Activated CD4-positive, alpha-beta T cell treated with anti-CD3 and anti-CD28 coated beads, Interleukin-2, amount 50 U/mL, for 48 hours (primary cell): ENCODE data around the gene FLNB.

Source experiments
- DNase-seq, 2 experiments: peaks; one replicate each; pipeline ENCODE4 v3.0.0-alpha.2; 2020

FLNB gene

DNA sequence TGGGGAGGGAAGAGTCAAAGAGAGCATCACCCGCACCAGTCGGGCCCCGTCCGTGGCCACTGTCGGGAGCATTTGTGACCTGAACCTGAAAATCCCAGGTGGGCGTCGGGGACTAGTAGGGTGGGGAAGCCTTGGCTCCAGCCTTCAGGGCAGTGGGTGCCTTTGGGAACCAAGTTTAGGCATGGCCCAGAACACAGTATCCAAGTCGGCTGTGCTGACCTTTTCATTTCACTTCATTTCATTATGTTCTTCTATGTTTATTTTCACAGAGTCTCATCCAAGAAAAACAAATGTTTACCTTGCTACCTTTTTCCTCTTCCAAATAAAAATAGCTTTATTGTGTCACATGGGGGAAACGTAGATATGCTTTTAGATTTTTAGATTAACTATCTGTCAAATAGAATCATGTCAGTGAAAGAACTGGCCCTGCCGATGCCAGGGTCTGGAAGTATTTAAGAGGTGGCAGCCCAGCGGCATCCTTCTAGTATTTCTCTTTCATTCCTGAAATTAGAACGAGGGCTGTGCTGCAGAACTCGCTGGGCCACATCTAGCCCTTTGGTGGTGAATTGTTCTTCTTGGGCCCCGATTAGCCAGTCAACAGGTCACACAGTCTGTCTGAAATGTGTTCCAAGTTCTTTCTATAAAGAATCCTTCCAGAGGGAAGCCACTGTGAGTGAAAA lies 142.0 kb downstream of the FLNB start:
- DNase-seq = no peak

DNA sequence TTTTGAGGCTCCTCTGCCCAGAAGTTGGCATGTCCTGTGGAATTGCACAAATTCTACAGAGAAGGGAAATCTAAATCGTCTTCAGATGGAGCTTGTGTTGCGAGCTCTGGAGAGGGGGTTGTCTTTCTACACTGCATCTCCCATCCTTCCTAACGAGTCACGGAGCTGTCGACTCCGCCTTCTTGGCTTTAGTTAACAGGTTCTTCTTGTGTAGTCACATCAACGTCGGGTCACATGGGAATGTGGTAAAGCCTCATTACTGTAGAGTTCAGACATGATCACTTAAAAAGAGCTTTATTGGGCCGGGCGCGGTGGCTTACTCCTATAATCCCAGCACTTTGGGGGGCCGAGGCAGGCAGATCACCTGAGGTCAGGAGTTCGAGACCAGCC lies 142.6 kb downstream of the FLNB start:
- no peak for DNase-seq

GRCh38 chr3:58151637-58152036 lies 143.4 kb downstream of the FLNB start:
- DNase-seq = no peak

DNA sequence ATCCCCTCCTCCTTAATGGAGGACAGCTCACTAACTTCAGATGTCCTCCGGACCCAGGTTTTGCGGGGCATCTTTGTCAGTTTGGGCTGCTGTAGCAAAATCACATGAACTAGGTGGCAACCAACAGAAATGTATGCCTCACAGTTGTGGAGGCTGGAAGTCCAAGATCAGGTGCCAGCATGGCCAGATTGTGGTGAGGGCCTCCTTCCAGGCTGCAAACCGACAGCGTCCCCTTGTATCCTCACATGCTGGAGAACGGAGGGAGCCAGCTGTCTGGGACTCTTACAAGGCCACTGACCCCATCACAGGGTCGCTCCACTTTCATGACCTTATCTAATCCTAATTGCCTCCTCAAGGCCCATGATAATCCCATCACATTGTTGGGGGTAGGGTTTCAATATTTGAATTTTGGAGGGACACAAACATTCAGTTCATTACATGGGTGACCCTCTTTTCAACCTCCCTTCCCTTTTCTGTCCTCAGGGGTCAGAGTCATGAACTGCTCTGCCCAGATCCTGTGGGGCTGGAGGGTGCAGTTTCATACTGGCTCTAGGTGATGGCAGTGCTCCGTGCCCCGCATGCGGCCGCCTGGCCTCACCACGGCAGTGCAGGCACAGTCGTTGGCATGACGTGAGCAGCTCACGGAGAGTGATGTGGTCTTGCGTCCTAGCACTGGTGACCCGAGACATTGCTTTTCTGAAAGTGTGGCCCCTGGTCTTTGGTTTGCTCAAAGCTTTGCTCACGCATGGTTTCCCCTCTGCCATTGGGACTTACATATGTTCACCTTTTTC lies 144.2 kb downstream of the FLNB start:
- no peak for DNase-seq

DNA sequence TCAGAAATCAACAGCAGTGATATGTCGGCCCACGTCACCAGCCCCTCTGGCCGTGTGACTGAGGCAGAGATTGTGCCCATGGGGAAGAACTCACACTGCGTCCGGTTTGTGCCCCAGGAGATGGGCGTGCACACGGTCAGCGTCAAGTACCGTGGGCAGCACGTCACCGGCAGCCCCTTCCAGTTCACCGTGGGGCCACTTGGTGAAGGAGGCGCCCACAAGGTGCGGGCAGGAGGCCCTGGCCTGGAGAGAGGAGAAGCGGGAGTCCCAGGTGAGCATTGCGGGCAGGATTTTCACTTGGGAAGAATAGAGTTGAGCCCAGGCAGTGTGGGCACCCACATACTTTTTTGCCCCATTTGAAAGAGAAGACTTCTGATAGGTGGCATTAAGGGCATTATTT lies 145.1 kb downstream of the FLNB start:
- DNase-seq = no peak

GRCh38 chr3:58154626-58155449 lies 146.6 kb downstream of the FLNB start:
- no peak for DNase-seq

GRCh38 chr3:58155838-58156237 lies 147.6 kb downstream of the FLNB start:
- DNase-seq = no peak

DNA sequence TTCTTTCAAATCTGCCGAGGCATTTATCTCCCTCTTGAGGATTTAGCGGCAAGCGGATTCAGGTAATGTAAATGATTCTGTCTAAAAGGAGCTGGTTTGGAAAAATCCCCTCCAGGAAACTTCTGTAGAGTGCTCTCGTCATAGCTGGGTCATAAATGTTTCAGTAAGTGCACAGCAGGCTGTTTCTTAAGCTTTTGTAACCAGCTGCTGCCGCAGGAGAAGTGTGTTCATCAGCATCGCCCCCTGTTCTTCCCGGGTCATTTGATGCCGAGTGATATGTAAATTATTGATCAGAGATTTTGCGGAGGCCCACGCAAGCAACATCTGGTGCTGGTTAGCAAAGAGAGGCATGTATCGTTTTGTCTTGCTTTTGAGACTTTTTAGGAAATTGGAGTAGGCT lies 149.5 kb downstream of the FLNB start:
- no peak for DNase-seq

DNA sequence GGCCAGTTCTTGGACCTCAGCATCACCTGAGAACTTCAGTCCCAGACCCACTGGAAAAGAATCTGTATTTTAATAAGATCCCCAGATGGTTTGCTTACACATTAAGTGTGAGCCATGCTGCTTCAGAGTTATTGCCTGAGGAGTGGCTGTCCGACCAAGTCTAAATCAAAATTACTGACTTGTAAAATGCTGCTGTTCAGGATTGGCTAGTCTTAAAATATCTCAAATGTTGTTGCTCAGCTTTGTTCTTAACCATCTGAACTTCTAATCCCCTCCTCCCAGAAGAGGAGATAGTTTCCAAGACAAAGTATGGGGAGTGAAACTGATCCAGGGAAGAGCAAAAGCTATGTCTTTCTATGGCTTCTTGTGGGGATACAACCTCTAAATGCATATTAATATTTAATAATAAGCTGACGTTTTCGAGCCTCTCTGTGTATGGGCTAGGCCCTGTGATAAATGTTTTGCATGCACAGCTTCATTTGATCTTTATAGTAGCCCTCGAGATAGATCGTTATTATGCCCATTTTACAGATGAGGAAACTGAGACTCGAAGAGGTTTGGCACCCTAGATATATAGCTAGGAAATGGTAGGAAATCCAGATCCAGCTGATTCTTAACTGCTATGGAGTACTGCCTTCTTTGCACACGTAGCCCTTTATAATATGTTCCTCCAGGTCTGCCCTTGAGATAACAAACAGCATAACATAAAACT lies 150.4 kb downstream of the FLNB start:
- no peak for DNase-seq

- no peak for DNase-seq
Measured at GRCh38 chr3:58160399-58160798, 152.2 kb downstream of the FLNB start.

DNA sequence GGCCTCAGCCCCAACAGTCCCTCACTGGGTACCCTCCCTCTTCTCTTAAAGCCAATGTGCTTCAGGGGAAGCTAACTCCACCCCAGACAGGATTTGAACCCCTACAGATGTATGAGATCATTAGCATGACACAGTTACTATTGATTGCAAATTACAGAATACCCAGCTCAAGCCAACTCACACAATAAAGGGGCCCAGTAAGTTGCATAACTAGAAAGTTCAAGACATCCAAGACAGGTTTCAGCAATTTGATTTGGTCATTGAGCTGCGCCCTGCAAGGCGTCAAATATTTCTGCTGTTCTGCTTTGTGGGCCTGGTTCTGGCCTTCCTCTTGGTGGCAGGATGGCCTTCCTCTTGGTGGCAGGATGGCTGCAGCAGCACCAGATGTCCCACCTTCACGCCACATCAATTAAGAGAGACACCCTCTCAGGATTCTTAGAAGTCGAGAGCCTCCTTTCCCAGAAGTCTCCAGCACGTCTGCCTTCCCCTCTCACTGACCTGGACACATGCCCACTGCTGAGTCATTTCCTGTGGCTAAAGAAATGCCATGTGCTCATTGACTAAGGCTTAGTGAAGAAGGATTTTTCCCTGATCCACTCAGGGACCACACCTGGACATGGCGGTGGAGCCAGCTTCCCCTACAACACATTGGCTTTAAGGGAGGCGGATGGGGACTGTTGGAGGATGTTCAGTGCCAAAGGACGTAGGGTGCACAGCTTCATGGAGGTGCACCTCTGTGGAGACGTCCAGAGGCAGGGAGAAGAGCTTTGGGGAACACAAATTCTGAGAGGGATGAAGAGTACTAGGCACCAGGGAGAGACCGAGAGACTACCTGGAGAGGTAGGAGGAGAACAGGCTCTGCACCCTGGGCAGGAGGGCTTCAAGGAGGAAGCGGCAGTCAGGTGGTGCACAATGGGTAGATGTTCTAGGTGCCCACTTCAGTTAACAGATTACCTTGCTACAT lies 153.5 kb downstream of the FLNB start:
- no peak for DNase-seq

- DNase-seq = no peak
Measured at GRCh38 chr3:58163234-58163633, 155.0 kb downstream of the FLNB start.

DNA sequence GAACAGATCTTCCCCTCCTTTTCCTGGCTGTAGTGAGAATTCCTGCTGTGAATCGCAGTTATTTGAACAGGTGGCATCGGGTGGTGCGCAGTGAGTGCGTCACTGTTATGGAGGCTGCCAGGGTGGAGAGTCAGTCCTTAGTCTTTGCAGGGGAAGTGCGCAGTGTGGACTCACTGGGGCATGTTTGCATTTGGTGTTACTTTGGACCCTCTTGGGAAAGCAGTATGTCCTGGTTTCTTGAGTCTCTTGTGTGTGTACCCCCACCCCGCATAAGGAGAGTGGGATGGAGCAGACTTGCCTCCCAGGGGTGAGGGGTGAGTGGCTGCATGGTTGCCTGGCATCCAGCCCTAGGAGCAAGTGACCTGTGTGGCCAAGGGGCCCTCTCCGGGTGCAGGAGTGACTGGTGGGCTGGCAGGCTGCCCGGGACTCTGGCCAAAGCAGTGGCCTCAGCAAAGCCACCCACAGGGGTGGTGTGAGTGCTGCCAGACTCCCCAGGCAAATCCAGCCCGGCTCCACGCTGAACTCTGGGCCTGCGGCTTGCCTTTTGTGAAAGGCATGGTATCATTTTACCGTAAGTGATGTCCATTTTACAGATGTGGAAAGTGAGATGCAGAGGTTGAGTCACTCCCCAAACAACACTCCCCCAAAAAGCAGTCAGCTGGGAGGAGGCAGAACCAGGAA lies 156.1 kb downstream of the FLNB start:
- no peak for DNase-seq

GRCh38 chr3:58164906-58165821 lies 156.9 kb downstream of the FLNB start:
- no peak for DNase-seq

DNA sequence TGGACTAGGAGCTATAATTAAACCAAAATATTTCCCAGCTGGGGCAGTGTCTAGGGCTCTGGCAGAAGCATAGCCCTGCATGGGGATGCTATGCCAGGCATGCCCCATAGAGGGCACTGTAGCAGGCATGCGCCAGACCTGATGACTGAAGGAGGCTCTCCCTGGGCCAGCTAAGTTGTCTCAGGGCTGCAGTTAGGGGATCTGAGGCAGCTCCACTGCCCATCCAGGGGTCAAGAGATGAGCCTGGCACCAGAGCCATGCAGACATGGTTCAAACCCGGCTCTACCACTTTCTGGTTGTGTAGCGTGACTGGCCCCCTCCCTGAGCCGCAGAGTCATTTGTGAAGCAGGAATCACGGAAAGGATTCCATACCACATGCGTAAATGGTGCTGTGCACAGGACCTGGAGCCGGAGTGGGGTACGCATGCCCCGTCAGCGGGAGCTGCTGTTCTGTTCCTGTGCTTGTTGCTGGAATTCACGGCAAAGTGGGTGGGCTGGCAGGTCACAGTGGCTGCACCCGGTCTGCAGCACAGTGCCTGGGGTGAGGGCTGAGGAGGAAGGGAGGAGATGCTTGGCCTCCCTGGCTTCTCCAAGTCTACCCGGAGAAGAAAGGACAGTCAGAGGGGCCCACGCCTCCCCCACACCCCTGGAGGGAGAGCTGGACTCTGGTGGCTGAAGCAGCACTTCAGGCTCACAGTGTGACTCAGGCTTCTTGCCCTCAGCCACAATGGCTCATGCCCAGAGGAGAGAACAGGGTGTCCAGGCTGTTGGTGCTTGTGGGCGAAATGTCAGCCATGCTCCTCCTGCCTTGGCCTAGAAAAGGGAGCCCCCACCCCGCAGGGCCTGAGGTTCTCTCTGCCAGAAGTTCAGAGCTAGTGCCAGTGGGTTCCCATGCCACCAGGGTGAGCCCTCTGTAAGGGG lies 159.5 kb downstream of the FLNB start:
- peak; percentile 74 to 80 for DNase-seq

DNA sequence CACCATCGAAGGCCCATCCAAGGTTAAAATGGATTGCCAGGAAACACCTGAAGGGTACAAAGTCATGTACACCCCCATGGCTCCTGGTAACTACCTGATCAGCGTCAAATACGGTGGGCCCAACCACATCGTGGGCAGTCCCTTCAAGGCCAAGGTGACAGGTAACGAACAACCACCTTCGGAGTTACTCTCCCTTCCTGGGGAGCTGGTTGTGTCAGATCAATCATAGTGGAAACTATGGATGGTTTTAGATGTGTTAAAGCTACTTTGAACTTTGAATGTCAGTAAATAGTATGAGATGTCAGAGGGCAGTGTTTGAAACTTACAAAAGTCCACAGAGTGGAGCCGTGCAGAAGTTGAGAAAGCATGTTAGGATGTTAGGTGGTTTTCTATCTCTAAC lies 160.3 kb downstream of the FLNB start:
- no peak for DNase-seq

DNA sequence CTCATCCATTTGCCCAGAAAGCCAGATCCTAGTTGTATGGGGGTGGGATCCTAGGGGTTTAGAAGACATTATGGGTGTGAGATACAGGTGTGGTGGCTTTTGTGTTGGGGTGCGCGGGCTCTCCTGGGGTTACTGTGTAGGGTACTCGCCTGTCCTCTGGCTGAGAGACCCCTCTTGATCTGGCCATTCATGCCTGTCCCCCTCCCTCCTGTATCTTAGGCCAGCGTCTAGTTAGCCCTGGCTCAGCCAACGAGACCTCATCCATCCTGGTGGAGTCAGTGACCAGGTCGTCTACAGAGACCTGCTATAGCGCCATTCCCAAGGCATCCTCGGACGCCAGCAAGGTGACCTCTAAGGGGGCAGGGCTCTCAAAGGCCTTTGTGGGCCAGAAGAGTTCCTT lies 161.1 kb downstream of the FLNB start:
- no peak for DNase-seq

- DNase-seq = no peak
Measured at GRCh38 chr3:58170376-58170775, 162.2 kb downstream of the FLNB start.

DNA sequence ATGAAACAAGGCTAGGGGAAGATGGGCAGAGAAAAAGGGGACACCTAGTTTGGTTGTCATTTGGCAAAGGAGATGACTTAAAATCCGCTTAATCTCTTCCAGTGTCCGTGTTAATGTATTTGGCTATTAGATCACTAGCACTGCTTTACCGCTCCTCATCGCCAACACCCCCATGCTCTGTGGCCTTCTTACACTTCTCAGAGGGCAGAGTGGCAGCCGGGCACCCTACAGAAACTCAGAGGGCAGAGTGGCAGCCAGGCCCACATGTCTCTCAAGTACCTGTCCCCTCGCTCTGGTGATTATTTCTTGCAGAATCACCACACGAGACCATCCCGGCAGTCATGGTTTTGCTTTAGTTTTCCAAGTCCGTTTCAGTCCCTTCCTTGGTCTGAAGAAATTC lies 162.9 kb downstream of the FLNB start:
- no peak for DNase-seq
